Stimulated activated naive B cell treated with anti-CD40 and anti-IgM and Interleukin-4, amounts not matched to agents 10 μg/mL and 1 μg/mL and 100 μg/mL, for 72 hours (primary cell): ENCODE measurements around the gene RGS2.

Source experiments
- ATAC-seq, 2 donors: fragments of 150-1000 bp; cut with Tn5 transposase; replicated peaks; 2 replicates each; pipeline ENCODE4 v1.10.0; 2021; ENCODE audit warnings: moderate library complexity in 1 of 2
- DNase-seq: peaks from one replicate; pipeline ENCODE4 v3.0.0; 2021
- H3K27ac Mint-ChIP-seq: one replicate; pipeline ENCODE4 v1.8.0; 2022; ENCODE audit warnings: mild to moderate bottlenecking, mixed read lengths
- H3K27me3 Mint-ChIP-seq, 2 donors: one replicate each; pipeline ENCODE4 v1.8.0; 2022; ENCODE audit warnings: mixed read lengths in 2 of 2
- H3K36me3 Mint-ChIP-seq, 2 donors: one replicate each; pipeline ENCODE4 v1.8.0; 2022; ENCODE audit warnings: mixed read lengths in 2 of 2, mild to moderate bottlenecking in 1 of 2
- H3K4me1 Mint-ChIP-seq, 2 donors: one replicate each; pipeline ENCODE4 v1.8.0; 2022; ENCODE audit warnings: mixed read lengths in 2 of 2, mild to moderate bottlenecking in 1 of 2
- H3K4me3 Mint-ChIP-seq, 2 donors: one replicate each; pipeline ENCODE4 v1.8.0; 2022; ENCODE audit warnings: mild to moderate bottlenecking in 2 of 2, mixed read lengths in 2 of 2, moderate library complexity in 1 of 2
- H3K9me3 Mint-ChIP-seq, 2 donors: one replicate each; pipeline ENCODE4 v1.8.0; 2022; ENCODE audit warnings: mixed read lengths in 2 of 2, mild to moderate bottlenecking in 1 of 2

RGS2 gene, protein sequence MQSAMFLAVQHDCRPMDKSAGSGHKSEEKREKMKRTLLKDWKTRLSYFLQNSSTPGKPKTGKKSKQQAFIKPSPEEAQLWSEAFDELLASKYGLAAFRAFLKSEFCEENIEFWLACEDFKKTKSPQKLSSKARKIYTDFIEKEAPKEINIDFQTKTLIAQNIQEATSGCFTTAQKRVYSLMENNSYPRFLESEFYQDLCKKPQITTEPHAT

GRCh38 chr1:192808518-192809306 is at the start of gene RGS2:
Gene RGS2, plus strand, starts transcription at chr1:192809039. Its CDS starts 33 bp downstream, at chr1:192809072.
- ATAC-seq (peak; percentile 84 to 89), DNase-seq (peak; percentile 89)
- peaks cover 24 to 33% of the 10 kb centered on the region in 2 donors for H3K36me3 Mint-ChIP-seq
- no peaks in the 10 kb centered on the region for H3K27me3 Mint-ChIP-seq
- no peaks in the 10 kb centered on the region for H3K9me3 Mint-ChIP-seq
- peaks cover 26 to 44% of the 10 kb centered on the region in 2 donors for H3K4me1 Mint-ChIP-seq
- peak within 1 kb of the TSS; percentile 97 for H3K27ac Mint-ChIP-seq
- H3K4me3 Mint-ChIP-seq = peak within 1 kb of the TSS; percentile 96 to 98

DNA sequence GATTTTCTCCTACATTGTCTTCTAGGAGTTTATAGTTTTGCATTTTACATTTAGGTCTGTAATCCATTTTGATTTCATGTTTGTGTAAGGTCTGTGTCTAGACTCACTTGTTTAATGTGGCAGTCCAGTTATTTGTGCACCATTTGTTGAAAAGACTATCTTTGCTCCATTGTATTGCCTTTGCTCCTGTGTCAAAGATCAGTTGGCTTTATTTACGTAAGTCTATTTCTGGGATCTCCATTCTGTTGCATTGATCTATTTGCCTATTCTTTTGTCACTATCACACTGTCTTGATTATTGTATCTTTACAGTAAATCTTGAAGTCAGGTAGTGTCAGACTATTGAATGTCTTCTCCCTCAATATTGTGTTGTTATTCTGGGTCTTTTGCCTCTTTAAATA is 49.7 kb upstream of the RGS2 start:
- ATAC-seq = no peak
- Mint-ChIP-seq H3K4me1 (peaks cover 4 to 5% of the 10 kb centered on the region in 2 donors), H3K9me3 (peaks cover 4 to 9% of the 10 kb centered on the region in 2 donors), H3K4me3 (no peak overlapping the region), H3K27me3 (peaks cover 20 to 25% of the 10 kb centered on the region in 2 donors), H3K36me3 (no peaks in the 10 kb centered on the region), H3K27ac (no peak overlapping the region)
- no peak for DNase-seq

DNA sequence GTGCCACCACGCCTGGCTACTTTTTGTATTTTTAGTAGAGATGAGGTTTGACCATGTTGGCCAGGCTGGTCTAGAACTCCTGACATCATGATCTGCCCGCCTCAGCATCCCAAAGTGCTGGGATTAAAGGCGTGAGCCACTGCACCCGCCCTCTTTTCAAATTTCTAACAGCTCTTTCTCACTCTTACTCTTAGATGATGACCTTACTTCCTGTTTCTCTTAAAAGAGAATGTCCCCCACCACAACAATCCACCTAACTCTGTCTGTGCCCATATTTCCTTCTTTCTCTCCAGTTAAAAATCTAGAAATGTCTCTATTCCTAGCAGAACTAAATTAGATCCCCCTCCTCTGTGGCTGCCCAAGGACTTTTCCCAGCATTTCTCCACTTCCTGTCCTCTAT is 46.6 kb upstream of the RGS2 start:
- H3K36me3 Mint-ChIP-seq = no peaks in the 10 kb centered on the region
- H3K27ac Mint-ChIP-seq = no peak overlapping the region
- peaks cover 4 to 5% of the 10 kb centered on the region in 2 donors for H3K4me1 Mint-ChIP-seq
- peaks cover 27 to 30% of the 10 kb centered on the region in 2 donors for H3K27me3 Mint-ChIP-seq
- peak; percentile 48 to 57 for ATAC-seq
- no peak overlapping the region for H3K4me3 Mint-ChIP-seq
- peaks cover 4 to 9% of the 10 kb centered on the region in 2 donors for H3K9me3 Mint-ChIP-seq
- DNase-seq = no peak

DNA sequence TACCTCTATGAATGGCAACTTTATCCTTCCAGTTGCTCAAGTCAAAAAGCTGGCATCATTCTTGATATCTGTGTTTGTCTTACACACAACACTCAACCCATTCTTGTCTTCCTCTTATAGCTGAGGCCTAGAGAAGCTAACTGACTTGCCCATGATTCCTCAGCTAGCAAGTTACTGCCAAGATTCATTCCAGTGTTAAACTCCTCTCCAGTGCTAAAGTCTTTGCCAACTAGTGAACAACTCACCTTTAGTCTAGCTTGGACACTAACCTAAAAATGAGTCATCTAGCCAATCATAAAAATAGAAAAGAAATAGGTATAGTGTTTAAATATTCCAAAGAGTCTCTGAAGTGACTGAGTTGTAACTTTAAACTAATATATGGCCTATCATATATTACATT is 45.6 kb upstream of the RGS2 start:
- H3K27ac Mint-ChIP-seq = no peak overlapping the region
- H3K4me1 Mint-ChIP-seq = peaks cover 4 to 5% of the 10 kb centered on the region in 2 donors
- no peak overlapping the region for H3K4me3 Mint-ChIP-seq
- peaks cover 28 to 36% of the 10 kb centered on the region in 2 donors for H3K27me3 Mint-ChIP-seq
- peaks cover 4 to 9% of the 10 kb centered on the region in 2 donors for H3K9me3 Mint-ChIP-seq
- no peaks in the 10 kb centered on the region for H3K36me3 Mint-ChIP-seq
- ATAC-seq (no peak), DNase-seq (no peak)

DNA sequence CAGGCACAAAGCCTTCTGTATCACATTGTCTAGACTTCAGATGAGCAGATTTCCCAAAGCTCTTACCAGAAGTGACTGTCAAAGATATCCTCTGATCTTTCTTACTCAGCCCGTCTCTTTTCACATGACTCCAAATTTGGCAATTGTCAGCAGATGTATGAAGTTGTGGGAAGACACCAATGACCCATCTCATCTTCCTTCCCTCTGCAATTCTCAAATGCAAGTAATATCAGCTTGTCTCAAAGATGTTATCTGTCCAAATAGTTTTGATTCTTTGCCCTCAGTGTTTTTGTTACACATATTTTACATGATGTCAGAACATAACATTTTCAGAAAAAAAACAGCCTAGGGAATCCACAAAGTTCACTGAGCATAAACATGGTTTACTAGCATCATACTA is 45.1 kb upstream of the RGS2 start:
- DNase-seq (no peak), ATAC-seq (no peak)
- Mint-ChIP-seq H3K4me1 (peaks cover 4 to 5% of the 10 kb centered on the region in 2 donors), H3K27ac (no peak overlapping the region), H3K36me3 (no peaks in the 10 kb centered on the region), H3K27me3 (peaks cover 27 to 36% of the 10 kb centered on the region in 2 donors), H3K9me3 (peaks cover 4 to 6% of the 10 kb centered on the region in 2 donors), H3K4me3 (no peak overlapping the region)

GRCh38 chr1:192764675-192765074 is 44.2 kb upstream of the RGS2 start:
- no peaks in the 10 kb centered on the region for H3K36me3 Mint-ChIP-seq
- peaks cover 4 to 5% of the 10 kb centered on the region in 2 donors for H3K4me1 Mint-ChIP-seq
- no peak overlapping the region for H3K27ac Mint-ChIP-seq
- peaks cover 27 to 35% of the 10 kb centered on the region in 2 donors for H3K27me3 Mint-ChIP-seq
- ATAC-seq (no peak), DNase-seq (no peak)
- no peaks in the 10 kb centered on the region for H3K9me3 Mint-ChIP-seq
- no peak overlapping the region for H3K4me3 Mint-ChIP-seq

GRCh38 chr1:192766009-192766625 is 42.7 kb upstream of the RGS2 start:
- Mint-ChIP-seq H3K27me3 (peaks cover 27 to 30% of the 10 kb centered on the region in 2 donors), H3K9me3 (no peaks in the 10 kb centered on the region), H3K4me1 (peaks cover 4 to 5% of the 10 kb centered on the region in 2 donors), H3K27ac (no peak overlapping the region), H3K36me3 (no peaks in the 10 kb centered on the region), H3K4me3 (no peak overlapping the region)
- ATAC-seq (no peak), DNase-seq (no peak)

DNA sequence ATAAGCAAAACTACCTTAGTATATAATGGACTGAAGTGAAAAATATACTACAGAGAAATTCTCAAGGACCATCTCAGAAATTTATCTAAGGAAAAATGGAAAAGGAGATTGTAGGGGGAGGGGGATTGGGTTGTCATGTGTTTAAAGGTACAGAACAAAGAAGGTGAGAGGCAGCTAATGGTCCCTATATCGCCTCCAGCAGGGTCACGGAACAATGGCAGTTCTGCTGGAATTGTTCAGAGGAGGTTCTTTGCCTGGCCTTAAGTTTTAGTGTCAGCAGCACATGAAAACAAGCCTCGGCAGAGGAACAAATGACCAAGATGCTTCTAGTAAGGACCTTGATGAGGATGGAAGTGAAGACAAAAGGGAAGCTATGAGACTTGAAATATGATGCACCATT is 42.0 kb upstream of the RGS2 start:
- ATAC-seq = no peak
- no peak overlapping the region for H3K27ac Mint-ChIP-seq
- H3K36me3 Mint-ChIP-seq = no peaks in the 10 kb centered on the region
- H3K27me3 Mint-ChIP-seq = peaks cover 27% of the 10 kb centered on the region in 2 donors
- H3K9me3 Mint-ChIP-seq = no peaks in the 10 kb centered on the region
- no peak for DNase-seq
- H3K4me3 Mint-ChIP-seq = no peak overlapping the region
- H3K4me1 Mint-ChIP-seq = peaks cover 4 to 5% of the 10 kb centered on the region in 2 donors

GRCh38 chr1:192767798-192768197 is 41.0 kb upstream of the RGS2 start:
- DNase-seq (no peak), ATAC-seq (no peak)
- peaks cover 0 to 1% of the 10 kb centered on the region in 2 donors for H3K4me1 Mint-ChIP-seq
- H3K27ac Mint-ChIP-seq = no peak overlapping the region
- no peaks in the 10 kb centered on the region for H3K9me3 Mint-ChIP-seq
- peaks cover 19 to 20% of the 10 kb centered on the region in 2 donors for H3K27me3 Mint-ChIP-seq
- no peak overlapping the region for H3K4me3 Mint-ChIP-seq
- no peaks in the 10 kb centered on the region for H3K36me3 Mint-ChIP-seq

- H3K36me3 Mint-ChIP-seq = no peaks in the 10 kb centered on the region
- DNase-seq (no peak), ATAC-seq (no peak)
- no peaks in the 10 kb centered on the region for H3K9me3 Mint-ChIP-seq
- no peak overlapping the region for H3K27ac Mint-ChIP-seq
- no peak overlapping the region for H3K4me3 Mint-ChIP-seq
- no peaks in the 10 kb centered on the region for H3K4me1 Mint-ChIP-seq
- H3K27me3 Mint-ChIP-seq = peaks cover 15 to 16% of the 10 kb centered on the region in 2 donors
These were observed 40.4 kb upstream of the RGS2 start for GRCh38 chr1:192768463-192768862.

DNA sequence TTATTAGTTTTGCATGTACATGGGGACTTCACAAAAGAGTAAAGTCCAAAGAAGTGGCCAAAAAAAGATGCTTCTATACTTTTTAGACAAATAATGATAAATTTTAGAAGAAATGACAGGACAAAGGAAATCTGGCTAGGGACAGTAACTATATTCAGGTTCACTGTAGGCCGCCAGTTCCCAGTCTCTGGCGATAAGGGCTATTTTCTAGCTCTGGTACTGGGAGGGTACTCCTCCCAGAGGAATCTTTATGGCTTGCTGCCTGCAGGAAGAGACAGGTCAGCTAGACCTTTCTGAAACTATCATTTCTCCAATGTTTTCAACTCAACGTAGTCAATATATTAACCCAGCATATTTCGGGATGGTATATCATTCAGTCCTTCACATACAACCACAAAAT is 37.5 kb upstream of the RGS2 start:
- H3K27ac Mint-ChIP-seq = no peak overlapping the region
- ATAC-seq (no peak), DNase-seq (no peak)
- no peak overlapping the region for H3K4me3 Mint-ChIP-seq
- no peaks in the 10 kb centered on the region for H3K9me3 Mint-ChIP-seq
- peaks cover 15 to 16% of the 10 kb centered on the region in 2 donors for H3K27me3 Mint-ChIP-seq
- H3K36me3 Mint-ChIP-seq = no peaks in the 10 kb centered on the region
- H3K4me1 Mint-ChIP-seq = no peaks in the 10 kb centered on the region

- Mint-ChIP-seq H3K36me3 (no peaks in the 10 kb centered on the region), H3K27me3 (peaks cover 0 to 3% of the 10 kb centered on the region in 2 donors), H3K4me3 (no peak overlapping the region), H3K9me3 (peaks cover 0 to 3% of the 10 kb centered on the region in 2 donors), H3K27ac (no peak overlapping the region), H3K4me1 (no peaks in the 10 kb centered on the region)
- DNase-seq (no peak), ATAC-seq (no peak)
These were observed 33.2 kb upstream of the RGS2 start for GRCh38 chr1:192775631-192776030.

- Mint-ChIP-seq H3K27ac (no peak overlapping the region), H3K36me3 (no peaks in the 10 kb centered on the region), H3K9me3 (peaks cover 0 to 3% of the 10 kb centered on the region in 2 donors), H3K27me3 (peaks cover 0 to 5% of the 10 kb centered on the region in 2 donors), H3K4me3 (no peak overlapping the region), H3K4me1 (no peaks in the 10 kb centered on the region)
- DNase-seq = no peak
- no peak for ATAC-seq
These were observed 32.6 kb upstream of the RGS2 start for GRCh38 chr1:192776206-192776605.

DNA sequence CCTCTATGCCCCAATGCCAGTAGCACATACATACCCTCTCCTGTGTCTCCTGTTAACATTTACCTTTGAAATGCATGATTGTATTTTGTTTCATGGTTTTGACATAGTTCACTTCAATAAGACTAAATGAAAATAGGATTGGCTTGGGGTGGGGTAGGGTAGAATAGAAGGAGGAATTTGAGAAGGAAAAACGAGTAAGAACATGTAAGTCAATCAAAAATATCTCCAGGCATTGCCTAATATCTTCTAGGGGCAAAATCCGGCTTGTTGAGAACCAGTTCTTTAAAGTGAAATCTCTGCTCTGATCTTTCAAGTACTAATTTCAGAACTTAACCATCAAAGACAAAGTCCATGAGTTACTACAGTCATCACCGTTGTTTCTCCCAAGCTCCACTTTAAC is 31.8 kb upstream of the RGS2 start:
- Mint-ChIP-seq H3K4me1 (no peaks in the 10 kb centered on the region), H3K4me3 (no peak overlapping the region), H3K27me3 (peaks cover 0 to 10% of the 10 kb centered on the region in 2 donors), H3K27ac (no peak overlapping the region), H3K36me3 (no peaks in the 10 kb centered on the region), H3K9me3 (peaks cover 0 to 3% of the 10 kb centered on the region in 2 donors)
- ATAC-seq (no peak), DNase-seq (no peak)
